Kidney epithelial cell (primary cell): ENCODE measurements around the gene THSD7B. TPM values are rescaled to one million over a fixed set of nuclear protein-coding genes. Genes with fewer than 3 reads are reported as not detected.

Experiments used
- DNase-seq: peaks from one replicate; pipeline ENCODE4 v3.0.0-alpha.2; 2010; ENCODE audit warnings: low read depth
- H3K27me3 ChIP-seq: 2 replicates; pipeline ENCODE4 v1.6.0; 2011; ENCODE audit warnings: low read length; ENCODE audit not compliant: control insufficient read depth, insufficient read depth
- H3K36me3 ChIP-seq: 2 replicates; pipeline ENCODE4 v1.5.1; 2011; ENCODE audit warnings: low read length; ENCODE audit not compliant: control insufficient read depth, insufficient read depth
- H3K4me3 ChIP-seq: 2 replicates; pipeline ENCODE4 v1.5.1; 2011; ENCODE audit warnings: low read depth, mild to moderate bottlenecking, control low read depth, low read length
- CTCF ChIP-seq: IDR thresholded peaks from 2 replicates; pipeline ENCODE4 v1.5.1; 2011; ENCODE audit warnings: mild to moderate bottlenecking, moderate library complexity, low read length, control low read depth, inconsistent platforms; ENCODE audit not compliant: insufficient read depth, poor library complexity, severe bottlenecking
- total RNA-seq: library from RNA; depleted of rRNA; stranded (reverse); fragments of >200 nt; gene quantifications from 2 replicates; pipeline ENCODE4 v1.2.3, GENCODE V29; 2015

The THSD7B gene
- total RNA-seq, 1 donor from 2014 or later: 0.04 TPM

- H3K4me3 ChIP-seq: no peak overlapping the region
- DNase-seq: no peak
- no peak for TF ChIP-seq CTCF
- H3K27me3 ChIP-seq: no peaks in the 10 kb centered on the region
- H3K36me3 ChIP-seq: no peaks in the 10 kb centered on the region
Observed at GRCh38 chr2:136787970-136788369, 22.6 kb downstream of the THSD7B start.

GRCh38 chr2:136796339-136796738 is 31.0 kb downstream of the THSD7B start:
- TF ChIP-seq CTCF: peak; percentile 29
- no peak overlapping the region for H3K4me3 ChIP-seq
- H3K27me3 ChIP-seq: no peaks in the 10 kb centered on the region
- H3K36me3 ChIP-seq: no peaks in the 10 kb centered on the region
- DNase-seq: no peak

GRCh38 chr2:136798766-136799165 is 33.4 kb downstream of the THSD7B start:
- Histone ChIP-seq H3K4me3 (no peak overlapping the region), H3K27me3 (no peaks in the 10 kb centered on the region), H3K36me3 (no peaks in the 10 kb centered on the region)
- TF ChIP-seq CTCF: no peak
- DNase-seq: no peak

GRCh38 chr2:136801661-136802060 is 36.3 kb downstream of the THSD7B start:
- DNase-seq: no peak
- Histone ChIP-seq H3K4me3 (no peak overlapping the region), H3K36me3 (no peaks in the 10 kb centered on the region), H3K27me3 (no peaks in the 10 kb centered on the region)
- no peak for TF ChIP-seq CTCF

- H3K4me3 ChIP-seq: no peak overlapping the region
- no peak for DNase-seq
- no peak for TF ChIP-seq CTCF
- no peaks in the 10 kb centered on the region for H3K27me3 ChIP-seq
- H3K36me3 ChIP-seq: no peaks in the 10 kb centered on the region
Observed at GRCh38 chr2:136809998-136810397, 44.7 kb downstream of the THSD7B start.

GRCh38 chr2:136818839-136819238 is 53.5 kb downstream of the THSD7B start:
- no peak for DNase-seq
- H3K36me3 ChIP-seq: no peaks in the 10 kb centered on the region
- H3K4me3 ChIP-seq: no peak overlapping the region
- no peaks in the 10 kb centered on the region for H3K27me3 ChIP-seq
- no peak for TF ChIP-seq CTCF
